Activated CD4-positive, alpha-beta T cell treated with anti-CD3 and anti-CD28 coated beads for 36 hours (primary cell): ENCODE data around the gene ADGRG1. TPM values are rescaled to one million over a fixed set of nuclear protein-coding genes. Genes with fewer than 3 reads are reported as not detected.
"Not testable (repeated sequence)": the region's sequence is repeated elsewhere in the genome, so short reads cannot be mapped to it uniquely, and the experiment has no call there.

Source experiments
- ATAC-seq: fragments of 200-7000 bp; cut with Tn5 transposase; one replicate; pipeline ENCODE4 v1.10.0; 2021; ENCODE audit warnings: mild to moderate bottlenecking, moderate library complexity
- CTCF ChIA-PET: fragments of 350-600 bp; sonication (Branson Sonifier 250); formaldehyde crosslinking; loops from one replicate; lab custom pipeline; 2021; ENCODE audit warnings: antibody characterized with exemption; lab: Charles Lee
- POLR2A ChIA-PET: fragments of 350-600 bp; sonication (Branson Sonifier 250); formaldehyde crosslinking; loops from one replicate; lab custom pipeline; 2021; ENCODE audit warnings: antibody characterized with exemption, inconsistent platforms; lab: Charles Lee
- DNase-seq: peaks from one replicate; pipeline ENCODE4 v3.0.0-alpha.2; 2020
- H3K27ac Mint-ChIP-seq: one replicate; pipeline ENCODE4 v1.8.0; 2021; ENCODE audit warnings: mixed read lengths
- H3K27me3 Mint-ChIP-seq: one replicate; pipeline ENCODE4 v1.8.0; 2021; ENCODE audit warnings: mixed read lengths
- H3K36me3 Mint-ChIP-seq: one replicate; pipeline ENCODE4 v1.8.0; 2021; ENCODE audit warnings: low read depth, mixed read lengths
- H3K4me1 Mint-ChIP-seq: one replicate; pipeline ENCODE4 v1.8.0; 2021; ENCODE audit warnings: mixed read lengths
- H3K4me3 Mint-ChIP-seq: one replicate; pipeline ENCODE4 v1.8.0; 2021; ENCODE audit warnings: mild to moderate bottlenecking, moderate library complexity, mixed read lengths
- H3K9me3 Mint-ChIP-seq: one replicate; pipeline ENCODE4 v1.8.0; 2021; ENCODE audit warnings: low read depth, mixed read lengths
- intact Hi-C, 2 experiments: fragments of 100-400 bp; cut with DNase I in 1 of 2; cut with micrococcal nuclease in 1 of 2; formaldehyde crosslinking; loops; one replicate each; pipeline versions ENCODE4 v1.14.2 to v1.15.1; 2022 to 2024; cut with DNase I, micrococcal nuclease
- total RNA-seq, 2 experiments: library from RNA; stranded (reverse); gene quantifications; one replicate each; pipeline ENCODE4 v1.2.3, GENCODE V29; 2021

ADGRG1 gene
- total RNA-seq, 2 experiments from 2014 or later = 6.3 to 6.8 TPM

- ChIA-PET CTCF (interaction anchor here (0.7 to 6.7 kb wide), 7 partner anchors 9 to 142 kb away, joined by 3 to 57 read pairs (median 13); partner anchors contain the start of gene KATNB1), POLR2A (interaction anchor here (0.5 to 0.7 kb wide), 2 partner anchors 9 to 406 kb away, joined by 3 read pairs; no protein-coding TSS in a partner anchor)
- peaks cover 32% of the 10 kb centered on the region for H3K4me1 Mint-ChIP-seq
- DNase-seq (no peak), ATAC-seq (no peak)
- peaks cover 8% of the 10 kb centered on the region for H3K9me3 Mint-ChIP-seq
- H3K36me3 Mint-ChIP-seq = peaks cover 4% of the 10 kb centered on the region
- no peaks in the 10 kb centered on the region for H3K27me3 Mint-ChIP-seq
- peak overlapping the region; percentile 60 for H3K4me3 Mint-ChIP-seq
- intact Hi-C loops = loop anchor here (5.0 kb wide), 2 partner anchors 144 to 409 kb away; partner anchors contain the start of genes KATNB1 (in 1 of the 2), USB1 (in 1 of the 2) and ZNF319 (in 1 of the 2)
- H3K27ac Mint-ChIP-seq = peak overlapping the region; percentile 92
Observed at GRCh38 chr16:57593021-57593420, 35.4 kb upstream of the ADGRG1 start.

GRCh38 chr16:57593990-57594389, 34.4 kb upstream of the ADGRG1 start:
- H3K4me3 Mint-ChIP-seq = no peak overlapping the region
- POLR2A ChIA-PET = no interaction called here

GRCh38 chr16:57594531-57595031, 33.8 kb upstream of the ADGRG1 start:
- POLR2A ChIA-PET = no interaction called here
- H3K9me3 Mint-ChIP-seq = peaks cover 10% of the 10 kb centered on the region
- CTCF ChIA-PET = interaction anchor here (0.6 to 3.9 kb wide), 5 partner anchors 15 to 141 kb away, joined by 3 to 24 read pairs (median 6); partner anchors contain the start of gene KATNB1
- H3K36me3 Mint-ChIP-seq = peaks cover 4% of the 10 kb centered on the region
- intact Hi-C loops = loop anchor here (5.0 kb wide), 3 partner anchors 143 to 408 kb away; partner anchors contain the start of genes KATNB1 (in 1 of the 2), USB1 (in 1 of the 2) and ZNF319 (in 1 of the 2)
- peaks cover 32% of the 10 kb centered on the region for H3K4me1 Mint-ChIP-seq
- no peak overlapping the region for H3K27ac Mint-ChIP-seq
- no peak for ATAC-seq
- DNase-seq = no peak
- H3K4me3 Mint-ChIP-seq = no peak overlapping the region
- no peaks in the 10 kb centered on the region for H3K27me3 Mint-ChIP-seq

More at GRCh38 chr16:57593990-57594389, 34.4 kb upstream of the ADGRG1 start:
- CTCF ChIA-PET = interaction anchor here (0.6 to 6.7 kb wide), 6 partner anchors 8 to 141 kb away, joined by 3 to 57 read pairs (median 16); partner anchors contain the start of gene KATNB1
- DNase-seq = no peak
- H3K36me3 Mint-ChIP-seq = peaks cover 4% of the 10 kb centered on the region
- peaks cover 32% of the 10 kb centered on the region for H3K4me1 Mint-ChIP-seq
- peaks cover 10% of the 10 kb centered on the region for H3K9me3 Mint-ChIP-seq
- H3K27ac Mint-ChIP-seq = no peak overlapping the region
- intact Hi-C loops = loop anchor here (5.0 kb wide), 2 partner anchors 143 to 408 kb away; partner anchors contain the start of genes KATNB1 (in 1 of the 2), USB1 (in 1 of the 2) and ZNF319 (in 1 of the 2)
- H3K27me3 Mint-ChIP-seq = no peaks in the 10 kb centered on the region
- ATAC-seq = no peak

- H3K4me3 Mint-ChIP-seq, H3K27ac Mint-ChIP-seq, DNase-seq, POLR2A ChIA-PET, ATAC-seq, H3K36me3 Mint-ChIP-seq, H3K9me3 Mint-ChIP-seq, H3K27me3 Mint-ChIP-seq: not testable (repeated sequence)
- peaks cover 33% of the 10 kb centered on the region for H3K4me1 Mint-ChIP-seq
- intact Hi-C loops = loop anchor here in 1 of 2 experiments (5.0 kb wide), 1 partner anchor 211 kb away; no protein-coding TSS in a partner anchor
- CTCF ChIA-PET = interaction anchor here (1.7 to 3.3 kb wide), 2 partner anchors 13 to 51 kb away, joined by 6 to 14 read pairs; no protein-coding TSS in a partner anchor
Observed at GRCh38 chr16:57596234-57596633, 32.2 kb upstream of the ADGRG1 start.

- Mint-ChIP-seq H3K4me1 (peaks cover 33% of the 10 kb centered on the region), H3K36me3 (peaks cover 4% of the 10 kb centered on the region), H3K9me3 (peaks cover 10% of the 10 kb centered on the region), H3K27me3 (no peaks in the 10 kb centered on the region), H3K4me3 (no peak overlapping the region), H3K27ac (no peak overlapping the region)
- ATAC-seq (no peak), DNase-seq (no peak)
- intact Hi-C loops = loop anchor here in 1 of 2 experiments (5.0 kb wide), 1 partner anchor 209 kb away; no protein-coding TSS in a partner anchor
- CTCF ChIA-PET = interaction anchor here (0.9 to 5.8 kb wide), 6 partner anchors 11 to 50 kb away, joined by 3 to 52 read pairs (median 8); no protein-coding TSS in a partner anchor
- POLR2A ChIA-PET = no interaction called here
Observed at GRCh38 chr16:57598437-57598836, 30.0 kb upstream of the ADGRG1 start.

GRCh38 chr16:57600048-57600835, 28.2 kb upstream of the ADGRG1 start:
- ATAC-seq (peak; percentile 18), DNase-seq (peak; percentile 73)
- Mint-ChIP-seq H3K9me3 (peaks cover 8% of the 10 kb centered on the region), H3K4me1 (peaks cover 35% of the 10 kb centered on the region), H3K36me3 (peaks cover 4% of the 10 kb centered on the region), H3K27me3 (no peaks in the 10 kb centered on the region), H3K4me3 (no peak overlapping the region), H3K27ac (no peak overlapping the region)
- POLR2A ChIA-PET = interaction anchor here (0.6 to 2.2 kb wide), 3 partner anchors 10 to 63 kb away, joined by 3 to 12 read pairs (median 5); partner anchors contain the start of gene CCDC102A
- CTCF ChIA-PET = interaction anchor here (0.7 to 5.8 kb wide), 8 partner anchors 7 to 395 kb away, joined by 3 to 52 read pairs (median 18); no protein-coding TSS in a partner anchor
- intact Hi-C loops = loop anchor here (1.0 to 10.0 kb wide), 7 partner anchors 23 to 988 kb away; partner anchors contain the start of genes CFAP20 (in 1 of the 2) and HERPUD1 (in 1 of the 2)

- no peaks in the 10 kb centered on the region for H3K36me3 Mint-ChIP-seq
Observed at GRCh38 chr16:57600952-57601580, 27.4 kb upstream of the ADGRG1 start.

GRCh38 chr16:57601801-57602478, 26.5 kb upstream of the ADGRG1 start:
- Mint-ChIP-seq H3K27ac (peak overlapping the region; percentile 96), H3K27me3 (no peaks in the 10 kb centered on the region), H3K4me3 (peak overlapping the region; percentile 50), H3K9me3 (peaks cover 4% of the 10 kb centered on the region), H3K4me1 (peaks cover 35% of the 10 kb centered on the region), H3K36me3 (no peaks in the 10 kb centered on the region)
- DNase-seq (peak; percentile 87), ATAC-seq (peak; percentile 93)
- intact Hi-C loops = loop anchor here (1.0 to 10.0 kb wide), 9 partner anchors 8 to 990 kb away; partner anchors contain the start of genes CFAP20 (in 1 of the 2) and HERPUD1 (in 1 of the 2)
- ChIA-PET CTCF (interaction anchor here (0.6 to 5.8 kb wide), 20 partner anchors 9 to 208 kb away, joined by 3 to 52 read pairs (median 5); partner anchors contain the start of gene KATNB1), POLR2A (interaction anchor here (0.5 to 2.2 kb wide), 8 partner anchors 9 to 133 kb away, joined by 3 to 12 read pairs (median 4); partner anchors contain the start of gene CCDC102A)

More at GRCh38 chr16:57600952-57601580, 27.4 kb upstream of the ADGRG1 start:
- peaks cover 4% of the 10 kb centered on the region for H3K9me3 Mint-ChIP-seq
- H3K4me3 Mint-ChIP-seq = peak overlapping the region; percentile 15
- ChIA-PET POLR2A (interaction anchor here (0.5 to 2.2 kb wide), 4 partner anchors 9 to 64 kb away, joined by 3 to 12 read pairs (median 4); partner anchors contain the start of gene CCDC102A), CTCF (interaction anchor here (0.6 to 5.8 kb wide), 18 partner anchors 8 to 394 kb away, joined by 3 to 52 read pairs (median 6); partner anchors contain the start of gene KATNB1)
- DNase-seq = no peak
- H3K27me3 Mint-ChIP-seq = no peaks in the 10 kb centered on the region
- H3K4me1 Mint-ChIP-seq = peaks cover 35% of the 10 kb centered on the region
- ATAC-seq = no peak
- H3K27ac Mint-ChIP-seq = peak overlapping the region; percentile 96
- intact Hi-C loops = loop anchor here (1.0 to 10.0 kb wide), 7 partner anchors 24 to 989 kb away; partner anchors contain the start of genes CFAP20 (in 1 of the 2) and HERPUD1 (in 1 of the 2)

- ATAC-seq = no peak
- Mint-ChIP-seq H3K4me1 (peaks cover 41% of the 10 kb centered on the region), H3K4me3 (no peak overlapping the region), H3K36me3 (no peaks in the 10 kb centered on the region), H3K9me3 (no peaks in the 10 kb centered on the region), H3K27ac (peak overlapping the region; percentile 52), H3K27me3 (no peaks in the 10 kb centered on the region)
- intact Hi-C loops = loop anchor here in 1 of 2 experiments (5.0 to 10.0 kb wide), 3 partner anchors 524 to 991 kb away; partner anchors contain the start of genes CFAP20 and HERPUD1
- no peak for DNase-seq
- POLR2A ChIA-PET = no interaction called here
- CTCF ChIA-PET = interaction anchor here (0.8 to 5.8 kb wide), 3 partner anchors 17 to 45 kb away, joined by 3 to 52 read pairs (median 3); no protein-coding TSS in a partner anchor
Observed at GRCh38 chr16:57603115-57604024, 25.1 kb upstream of the ADGRG1 start.
